ENCODE results near the gene GFRA1. TPM values are rescaled to one million over a fixed set of nuclear protein-coding genes. Genes with fewer than 3 reads are reported as not detected.

Gene GFRA1
- total and polyA plus RNA-seq, 7 experiments from 2014 or later: not detected

DNA sequence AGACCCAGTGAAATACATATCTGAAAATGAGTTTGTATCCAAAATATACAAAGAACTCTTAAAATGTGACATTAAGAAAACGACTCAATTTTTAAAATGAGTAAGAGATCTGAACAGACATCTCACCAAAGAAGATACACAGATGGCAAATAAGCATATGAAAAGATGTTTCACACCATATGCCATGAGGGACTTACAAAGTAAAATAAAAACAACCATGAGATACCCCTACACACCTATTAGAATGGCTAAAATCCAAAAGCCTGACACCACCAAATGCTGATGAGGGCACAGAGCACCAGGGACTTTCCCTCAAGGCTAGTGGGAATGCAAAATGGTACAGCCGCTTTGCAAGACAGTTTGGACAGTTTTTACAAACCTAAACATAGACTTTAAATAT lies 27.9 kb downstream of the GFRA1 start:
- Histone ChIP-seq H3K9me3 (ENCODE audit: control insufficient read depth in 2 of 3, low read length in 3 of 3) (no peaks in the 10 kb centered on the region), H3K27me3 (ENCODE audit: control insufficient read depth in 2 of 2, insufficient read depth in 2 of 2, low read length in 2 of 2) (no peaks in the 10 kb centered on the region), H3K4me3 (ENCODE audit: low read length) (no peak overlapping the region), H3K27ac (ENCODE audit: low read depth, low read length) (no peak overlapping the region), H3K4me1 (ENCODE audit: control insufficient read depth in 2 of 2, insufficient read depth in 2 of 2, low read length in 2 of 2) (no peaks in the 10 kb centered on the region), H3K36me3 (ENCODE audit: control insufficient read depth in 2 of 3, insufficient read depth in 3 of 3, low read length in 3 of 3) (no peaks in the 10 kb centered on the region)
- Mint-ChIP-seq H3K36me3 (no peaks in the 10 kb centered on the region), H3K9me3 (peaks cover 0 to 3% (median 0%) of the 10 kb centered on the region in 11 donors), H3K4me3 (no peak overlapping the region), H3K27me3 (peaks cover 0 to 5% (median 0%) of the 10 kb centered on the region in 5 donors), H3K4me1 (no peaks in the 10 kb centered on the region), H3K27ac (no peak overlapping the region)
- ChIA-PET CTCF (no interaction called here), POLR2A (no interaction called here)
- ATAC-seq: no peak
- intact Hi-C loops (cut with micrococcal nuclease): loop anchor here in 1 of 2 donors (10.0 kb wide), 1 partner anchor 60 kb away; no protein-coding TSS in a partner anchor
- DNase-seq: no peak

DNA sequence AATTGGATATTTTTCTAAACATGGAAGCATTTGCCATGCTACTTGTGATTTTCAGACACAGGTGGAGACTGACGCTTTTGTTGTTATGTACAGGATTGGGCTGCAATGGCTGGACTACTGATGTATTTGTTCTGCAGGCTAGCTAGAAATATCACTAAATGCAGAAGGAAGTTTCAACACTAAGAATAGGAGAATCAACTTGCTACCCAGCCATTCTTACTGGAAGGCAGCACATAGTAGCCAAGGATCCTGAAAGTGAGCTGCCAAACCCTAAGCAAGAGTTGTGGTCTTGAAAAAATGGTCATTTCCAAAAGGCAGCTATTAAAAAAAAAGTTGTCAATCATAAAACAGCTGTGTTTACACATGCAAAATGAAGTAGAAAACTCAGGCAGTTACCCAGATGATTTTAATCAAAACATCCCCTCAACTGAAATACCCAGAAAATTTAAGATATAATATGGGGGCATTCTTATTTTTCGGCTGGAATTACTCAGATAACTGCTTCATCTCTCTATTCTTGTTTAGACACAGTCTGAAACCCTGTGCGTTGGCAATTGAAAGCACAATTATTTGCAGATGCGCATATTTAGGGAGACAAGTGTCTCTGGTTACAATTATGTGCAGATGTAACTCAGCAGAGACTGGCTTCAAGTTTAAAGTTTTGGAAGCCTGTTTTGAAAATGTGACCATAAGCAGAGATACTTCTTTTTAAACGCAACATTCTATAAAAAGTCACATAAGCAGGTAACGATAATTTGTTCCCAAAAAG lies 31.2 kb downstream of the GFRA1 start:
- Mint-ChIP-seq H3K27ac (no peak overlapping the region), H3K4me3 (no peak overlapping the region), H3K9me3 (peaks cover 0 to 2% (median 0%) of the 10 kb centered on the region in 11 donors), H3K4me1 (no peaks in the 10 kb centered on the region), H3K36me3 (no peaks in the 10 kb centered on the region), H3K27me3 (peaks cover 0 to 7% (median 0%) of the 10 kb centered on the region in 5 donors)
- ATAC-seq (no peak), DNase-seq (no peak)
- no peaks in the 10 kb centered on the region for H3K36me3 ChIP-seq (ENCODE audit: control insufficient read depth in 2 of 3, insufficient read depth in 3 of 3, low read length in 3 of 3)
- POLR2A ChIA-PET: no interaction called here
- H3K4me3 ChIP-seq (ENCODE audit: low read length): no peak overlapping the region
- no peak overlapping the region for H3K27ac ChIP-seq (ENCODE audit: low read depth, low read length)
- H3K27me3 ChIP-seq (ENCODE audit: control insufficient read depth in 2 of 2, insufficient read depth in 2 of 2, low read length in 2 of 2): no peaks in the 10 kb centered on the region
- CTCF ChIA-PET: interaction anchor here (0.6 to 0.7 kb wide), 2 partner anchors 15 to 284 kb away, joined by 3 read pairs; no protein-coding TSS in a partner anchor
- no peaks in the 10 kb centered on the region for H3K9me3 ChIP-seq (ENCODE audit: control insufficient read depth in 2 of 3, low read length in 3 of 3)
- H3K4me1 ChIP-seq (ENCODE audit: control insufficient read depth in 2 of 2, insufficient read depth in 2 of 2, low read length in 2 of 2): no peaks in the 10 kb centered on the region
- intact Hi-C loops (cut with micrococcal nuclease): loop anchor here in 1 of 2 donors (10.0 kb wide), 1 partner anchor 63 kb away; no protein-coding TSS in a partner anchor

DNA sequence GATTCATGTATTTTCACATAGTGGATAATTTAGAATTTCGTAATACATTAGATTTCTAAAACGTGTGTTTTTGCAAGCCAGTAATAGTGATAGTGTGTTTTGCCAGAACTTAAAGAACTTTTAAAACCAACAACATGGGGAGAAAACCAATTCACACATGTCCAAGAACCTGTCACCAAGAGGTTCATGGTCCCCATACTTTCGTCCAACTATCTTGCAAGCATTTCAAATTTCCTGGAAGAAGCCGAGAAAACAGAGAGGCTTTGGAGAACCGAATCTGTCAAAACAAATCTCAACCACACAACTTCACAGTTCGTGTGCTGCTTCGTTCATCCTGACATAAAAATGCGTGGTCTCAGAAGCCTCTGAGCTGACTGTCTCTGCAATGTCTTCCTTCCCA lies 31.9 kb downstream of the GFRA1 start:
- Mint-ChIP-seq H3K27me3 (peaks cover 0 to 7% (median 0%) of the 10 kb centered on the region in 5 donors), H3K27ac (no peak overlapping the region), H3K4me1 (no peaks in the 10 kb centered on the region), H3K9me3 (peaks cover 0 to 2% (median 0%) of the 10 kb centered on the region in 11 donors), H3K4me3 (no peak overlapping the region), H3K36me3 (no peaks in the 10 kb centered on the region)
- intact Hi-C loops (cut with micrococcal nuclease): loop anchor here in 1 of 2 donors (10.0 kb wide), 1 partner anchor 64 kb away; no protein-coding TSS in a partner anchor
- Histone ChIP-seq H3K9me3 (ENCODE audit: control insufficient read depth in 2 of 3, low read length in 3 of 3) (no peaks in the 10 kb centered on the region), H3K4me1 (ENCODE audit: control insufficient read depth in 2 of 2, insufficient read depth in 2 of 2, low read length in 2 of 2) (no peaks in the 10 kb centered on the region), H3K36me3 (ENCODE audit: control insufficient read depth in 2 of 3, insufficient read depth in 3 of 3, low read length in 3 of 3) (no peaks in the 10 kb centered on the region), H3K27ac (ENCODE audit: low read depth, low read length) (no peak overlapping the region), H3K27me3 (ENCODE audit: control insufficient read depth in 2 of 2, insufficient read depth in 2 of 2, low read length in 2 of 2) (no peaks in the 10 kb centered on the region), H3K4me3 (ENCODE audit: low read length) (no peak overlapping the region)
- ATAC-seq (no peak), DNase-seq (no peak)
- CTCF ChIA-PET: no interaction called here
- POLR2A ChIA-PET: no interaction called here

DNA sequence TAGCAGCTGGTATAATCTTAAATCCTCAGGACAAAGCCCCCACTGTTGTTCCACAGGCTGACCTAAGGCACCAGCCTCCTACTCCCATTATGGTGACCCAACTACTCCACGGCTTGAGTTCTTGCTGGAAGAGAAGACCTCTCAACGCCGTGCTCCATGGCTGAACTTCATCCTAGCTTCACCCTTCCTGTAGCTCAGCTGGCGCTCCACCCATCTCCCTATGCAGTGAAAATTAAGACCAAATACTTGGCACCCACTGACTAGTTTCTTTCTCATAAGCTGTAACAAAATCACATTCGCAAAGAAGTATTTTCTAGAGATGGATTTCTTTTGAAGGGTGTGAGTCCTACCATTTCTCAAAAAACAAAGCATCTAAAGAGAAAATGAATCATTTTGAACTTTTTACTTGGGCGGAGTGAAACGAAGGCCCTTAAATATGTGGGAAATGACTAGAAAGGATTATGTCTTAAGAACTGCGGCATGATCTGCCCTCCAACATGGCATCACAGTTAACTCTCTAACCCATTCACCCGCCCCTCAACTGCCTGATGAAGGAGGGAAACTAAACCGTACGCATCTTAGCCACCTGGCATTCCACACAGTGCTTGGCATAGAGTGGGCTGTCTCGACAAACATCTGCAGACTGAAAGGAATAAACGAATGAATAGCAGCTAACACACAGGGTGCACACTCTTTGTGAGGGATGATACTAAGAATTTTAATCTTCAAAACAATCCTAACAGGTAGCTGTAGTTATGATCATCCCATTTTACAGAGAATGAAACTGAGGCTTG lies 32.7 kb downstream of the GFRA1 start:
- Histone ChIP-seq H3K9me3 (ENCODE audit: control insufficient read depth in 2 of 3, low read length in 3 of 3) (no peaks in the 10 kb centered on the region), H3K36me3 (ENCODE audit: control insufficient read depth in 2 of 3, insufficient read depth in 3 of 3, low read length in 3 of 3) (no peaks in the 10 kb centered on the region), H3K27ac (ENCODE audit: low read depth, low read length) (no peak overlapping the region), H3K27me3 (ENCODE audit: control insufficient read depth in 2 of 2, insufficient read depth in 2 of 2, low read length in 2 of 2) (no peaks in the 10 kb centered on the region), H3K4me3 (ENCODE audit: low read length) (no peak overlapping the region), H3K4me1 (ENCODE audit: control insufficient read depth in 2 of 2, insufficient read depth in 2 of 2, low read length in 2 of 2) (no peaks in the 10 kb centered on the region)
- peaks cover 0 to 7% (median 0%) of the 10 kb centered on the region in 5 donors for H3K27me3 Mint-ChIP-seq
- DNase-seq: no peak
- POLR2A ChIA-PET: no interaction called here
- peaks cover 0 to 4% (median 0%) of the 10 kb centered on the region in 11 donors for H3K9me3 Mint-ChIP-seq
- intact Hi-C loops (cut with micrococcal nuclease): loop anchor here in 1 of 2 donors (10.0 kb wide), 1 partner anchor 64 kb away; no protein-coding TSS in a partner anchor
- ATAC-seq: no peak
- CTCF ChIA-PET: no interaction called here
- H3K36me3 Mint-ChIP-seq: no peaks in the 10 kb centered on the region
- no peak overlapping the region for H3K27ac Mint-ChIP-seq
- no peak overlapping the region for H3K4me3 Mint-ChIP-seq
- H3K4me1 Mint-ChIP-seq: no peaks in the 10 kb centered on the region

DNA sequence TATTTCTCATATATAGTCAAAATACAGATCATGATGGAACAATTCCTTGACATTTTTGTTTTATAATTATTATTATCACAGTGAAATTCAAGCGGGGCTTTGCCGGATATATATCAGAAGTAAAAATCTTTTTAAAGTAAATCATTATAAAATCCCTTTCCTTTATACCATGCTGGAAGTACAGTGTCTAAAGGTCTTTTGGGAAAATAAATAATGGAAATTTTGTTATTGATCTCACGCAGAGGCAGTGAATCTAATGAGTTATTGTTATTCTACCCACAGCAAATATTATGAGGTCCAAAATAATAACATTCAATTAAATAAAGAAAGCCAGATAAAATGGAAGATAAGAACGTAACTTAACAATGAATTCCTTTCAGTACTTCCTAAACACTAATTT lies 33.8 kb downstream of the GFRA1 start:
- intact Hi-C loops (cut with micrococcal nuclease): no loop called here
- Mint-ChIP-seq H3K9me3 (peaks cover 0 to 6% (median 0%) of the 10 kb centered on the region in 11 donors), H3K4me3 (no peak overlapping the region), H3K27ac (no peak overlapping the region), H3K36me3 (no peaks in the 10 kb centered on the region), H3K27me3 (peaks cover 0 to 7% (median 0%) of the 10 kb centered on the region in 5 donors), H3K4me1 (no peaks in the 10 kb centered on the region)
- no peaks in the 10 kb centered on the region for H3K9me3 ChIP-seq (ENCODE audit: control insufficient read depth in 2 of 3, low read length in 3 of 3)
- CTCF ChIA-PET: no interaction called here
- H3K4me3 ChIP-seq (ENCODE audit: low read length): no peak overlapping the region
- no peaks in the 10 kb centered on the region for H3K27me3 ChIP-seq (ENCODE audit: control insufficient read depth in 2 of 2, insufficient read depth in 2 of 2, low read length in 2 of 2)
- no peaks in the 10 kb centered on the region for H3K4me1 ChIP-seq (ENCODE audit: control insufficient read depth in 2 of 2, insufficient read depth in 2 of 2, low read length in 2 of 2)
- no peak for DNase-seq
- ATAC-seq: no peak
- no peak overlapping the region for H3K27ac ChIP-seq (ENCODE audit: low read depth, low read length)
- H3K36me3 ChIP-seq (ENCODE audit: control insufficient read depth in 2 of 3, insufficient read depth in 3 of 3, low read length in 3 of 3): no peaks in the 10 kb centered on the region
- POLR2A ChIA-PET: no interaction called here

DNA sequence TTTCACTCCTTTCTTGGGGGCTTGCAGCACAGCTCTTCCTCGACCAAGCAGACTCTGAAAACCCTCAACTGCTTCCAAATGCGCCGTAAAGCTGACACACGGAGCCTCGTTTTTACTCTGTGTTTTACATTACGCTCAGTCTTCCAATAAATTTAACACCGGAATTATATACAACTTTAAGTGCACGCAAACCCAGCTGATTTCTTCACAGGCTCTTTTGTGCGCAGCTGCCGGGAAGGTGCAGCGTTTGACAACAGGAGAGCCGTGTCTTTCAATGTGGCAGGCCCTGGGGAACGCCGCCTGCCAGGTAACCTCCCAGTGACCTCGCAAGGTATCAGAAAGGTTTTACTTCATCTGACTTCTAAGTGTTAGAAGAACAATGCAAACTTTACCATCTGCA lies 35.0 kb downstream of the GFRA1 start:
- CTCF ChIA-PET: no interaction called here
- DNase-seq (no peak), ATAC-seq (no peak)
- Histone ChIP-seq H3K27me3 (ENCODE audit: control insufficient read depth in 2 of 2, insufficient read depth in 2 of 2, low read length in 2 of 2) (no peaks in the 10 kb centered on the region), H3K36me3 (ENCODE audit: control insufficient read depth in 2 of 3, insufficient read depth in 3 of 3, low read length in 3 of 3) (no peaks in the 10 kb centered on the region), H3K9me3 (ENCODE audit: control insufficient read depth in 2 of 3, low read length in 3 of 3) (no peaks in the 10 kb centered on the region), H3K27ac (ENCODE audit: low read depth, low read length) (no peak overlapping the region), H3K4me1 (ENCODE audit: control insufficient read depth in 2 of 2, insufficient read depth in 2 of 2, low read length in 2 of 2) (no peaks in the 10 kb centered on the region), H3K4me3 (ENCODE audit: low read length) (no peak overlapping the region)
- Mint-ChIP-seq H3K36me3 (no peaks in the 10 kb centered on the region), H3K4me1 (no peaks in the 10 kb centered on the region), H3K27ac (no peak overlapping the region), H3K4me3 (no peak overlapping the region), H3K27me3 (peaks cover 0 to 7% (median 0%) of the 10 kb centered on the region in 5 donors), H3K9me3 (peaks cover 0 to 6% (median 0%) of the 10 kb centered on the region in 11 donors)
- POLR2A ChIA-PET: no interaction called here
- intact Hi-C loops (cut with micrococcal nuclease): no loop called here
